Measurements from ENCODE around the gene VASH1. TPM values are rescaled to one million over a fixed set of nuclear protein-coding genes. Genes with fewer than 3 reads are reported as not detected.

Gene VASH1
- total and polyA plus RNA-seq, 12 donors: 9.1 to 20.2 (median 13.4) TPM

GRCh38 chr14:76811561-76811960 is 50.3 kb downstream of the VASH1 start:
- no peaks in the 10 kb centered on the region for H3K9me3 ChIP-seq
- H3K4me3 ChIP-seq: peak overlapping the region; percentile 82 to 98 (median 90)
- ATAC-seq: peak in 1 of 8 donors; percentile 8
- no peaks in the 10 kb centered on the region for H3K27me3 ChIP-seq
- WGBS, 2 donors: 54 to 69% methylated on average over 4 of the region's 4 CpGs
- peaks cover 0 to 32% (median 25%) of the 10 kb centered on the region in 9 donors for H3K36me3 ChIP-seq
- DNase-seq: no peak
- peaks cover 0 to 34% (median 28%) of the 10 kb centered on the region in 9 donors for H3K4me1 ChIP-seq
- H3K27ac ChIP-seq: peak overlapping the region in 9 of 10 donors; percentile 82 to 97 (median 93)
- intact Hi-C loops (cut with DNase I): loop anchor here in 1 of 10 donors (2.0 to 5.0 kb wide), 2 partner anchors 51 to 101 kb away; no protein-coding TSS in a partner anchor
- TF ChIP-seq CTCF (IDR thresholded peaks at IDR 0.05): no peak

- TF ChIP-seq CTCF (IDR thresholded peaks at IDR 0.05): no peak
- DNase-seq (no peak), ATAC-seq (peak in 5 of 8 donors; percentile 1 to 29 (median 2))
- intact Hi-C loops (cut with DNase I): loop anchor here in 1 of 10 donors (5.0 kb wide), 1 partner anchor 50 kb away; no protein-coding TSS in a partner anchor
- Histone ChIP-seq H3K27ac (peak overlapping the region; percentile 71 to 97 (median 92)), H3K36me3 (peaks cover 0 to 27% (median 21%) of the 10 kb centered on the region in 9 donors), H3K27me3 (no peaks in the 10 kb centered on the region), H3K9me3 (no peaks in the 10 kb centered on the region), H3K4me3 (peak overlapping the region; percentile 82 to 98 (median 90)), H3K4me1 (peaks cover 0 to 34% (median 27%) of the 10 kb centered on the region in 9 donors)
- 0 to 1% methylated on average over 20 of the region's 20 CpGs for WGBS, 2 donors
Observed at GRCh38 chr14:76812093-76812421, 50.8 kb downstream of the VASH1 start.

- H3K9me3 ChIP-seq: no peaks in the 10 kb centered on the region
- 5% methylated on average over 61 to 69 of the region's 69 CpGs for WGBS, 2 donors
- H3K27me3 ChIP-seq: no peaks in the 10 kb centered on the region
- H3K4me1 ChIP-seq: peaks cover 0 to 31% (median 25%) of the 10 kb centered on the region in 9 donors
- ATAC-seq (peak; percentile 93 to 96 (median 95)), DNase-seq (peak; percentile 96 to 97)
- H3K4me3 ChIP-seq: peak within 1 kb of the TSS; percentile 82 to 98 (median 90)
- peak within 1 kb of the TSS; percentile 71 to 97 (median 92) for H3K27ac ChIP-seq
- intact Hi-C loops (cut with DNase I): loop anchor here in 1 of 10 donors (5.0 kb wide), 1 partner anchor 50 kb away; no protein-coding TSS in a partner anchor
- TF ChIP-seq CTCF (IDR thresholded peaks at IDR 0.05): no peak
- peaks cover 0 to 21% (median 14%) of the 10 kb centered on the region in 9 donors for H3K36me3 ChIP-seq
Observed at GRCh38 chr14:76812422-76813383, 51.4 kb downstream of the VASH1 start, which contains the start of gene ANGEL1. Gene ANGEL1 (minus strand): TSS chr14:76812882. CDS start chr14:76812827, 55 bp downstream.
